GM06990 (cell line): ENCODE measurements around the gene OSMR.

Experiments
- DNase-seq: peaks from one replicate; pipeline ENCODE4 v3.0.0-alpha.2; 2011; ENCODE audit not compliant: insufficient read length; ENCODE audit errors: extremely low read depth
- H3K27me3 ChIP-seq: replicated peaks from 2 replicates; pipeline ENCODE4 v1.6.0; 2011; ENCODE audit warnings: low read length; ENCODE audit not compliant: control insufficient read depth, insufficient read depth
- H3K36me3 ChIP-seq: 2 replicates; pipeline ENCODE4 v1.5.1; 2011; ENCODE audit warnings: low read length; ENCODE audit not compliant: control insufficient read depth, insufficient read depth
- H3K4me3 ChIP-seq: replicated peaks from 2 replicates; pipeline ENCODE4 v1.5.1; 2011; ENCODE audit warnings: low read depth, mild to moderate bottlenecking, control low read depth, low read length
- CTCF ChIP-seq: IDR thresholded peaks from 2 replicates; pipeline ENCODE4 v1.5.1; 2011; ENCODE audit warnings: low read length, control low read depth, mild to moderate bottlenecking, inconsistent platforms; ENCODE audit not compliant: insufficient read depth, poor library complexity, severe bottlenecking

The OSMR gene

GRCh38 chr5:38871058-38871605, 25.3 kb downstream of the OSMR start:
- Histone ChIP-seq H3K36me3 (no peaks in the 10 kb centered on the region), H3K4me3 (no peak overlapping the region), H3K27me3 (no peaks in the 10 kb centered on the region; the same call in 1 of the 2 replicates)
- no peak for DNase-seq
- no peak for TF ChIP-seq CTCF

GRCh38 chr5:38871790-38872551, 26.2 kb downstream of the OSMR start:
- Histone ChIP-seq H3K4me3 (no peak overlapping the region), H3K36me3 (no peaks in the 10 kb centered on the region), H3K27me3 (no peaks in the 10 kb centered on the region; the same call in 1 of the 2 replicates)
- no peak for TF ChIP-seq CTCF
- no peak for DNase-seq

GRCh38 chr5:38872826-38873225, 27.0 kb downstream of the OSMR start:
- Histone ChIP-seq H3K36me3 (no peaks in the 10 kb centered on the region), H3K4me3 (no peak overlapping the region), H3K27me3 (no peaks in the 10 kb centered on the region; the same call in 1 of the 2 replicates)
- TF ChIP-seq CTCF: no peak
- DNase-seq: no peak

GRCh38 chr5:38874948-38875456, 29.2 kb downstream of the OSMR start:
- no peak for DNase-seq
- TF ChIP-seq CTCF: no peak
- H3K27me3 ChIP-seq: no peaks in the 10 kb centered on the region; the same call in 1 of the 2 replicates
- H3K36me3 ChIP-seq: no peaks in the 10 kb centered on the region
- H3K4me3 ChIP-seq: no peak overlapping the region

- Histone ChIP-seq H3K4me3 (no peak overlapping the region), H3K27me3 (no peaks in the 10 kb centered on the region), H3K36me3 (no peaks in the 10 kb centered on the region)
- TF ChIP-seq CTCF: no peak
- no peak for DNase-seq
Observed at GRCh38 chr5:38878391-38879077, 32.7 kb downstream of the OSMR start.
